Lung (tissue), 12 donors: ENCODE measurements around the gene DDX46. TPM values are rescaled to one million over a fixed set of nuclear protein-coding genes. Genes with fewer than 3 reads are reported as not detected.

Source experiments
- ATAC-seq: fragments of 200-7000 bp; cut with Tn5 transposase; one replicate; pipeline ENCODE4 v1.9.1; 2020; ENCODE audit warnings: moderate number of reproducible peaks; ENCODE audit not compliant: insufficient read depth, low FRiP score
- DNase-seq, 3 donors: peaks; one replicate each; pipeline ENCODE4 v3.0.0-alpha.2; 2013 to 2017
- H3K27ac ChIP-seq, 2 donors: one replicate each; pipeline ENCODE4 v1.5.1; 2013; ENCODE audit warnings: mild to moderate bottlenecking in 2 of 2, moderate library complexity in 2 of 2, control low read depth in 1 of 2, inconsistent platforms in 1 of 2, low read depth in 1 of 2, low read length in 1 of 2
- H3K27me3 ChIP-seq, 3 donors: one replicate each; pipeline ENCODE4 v1.5.1; 2013; ENCODE audit warnings: low read length in 2 of 3; ENCODE audit not compliant: control insufficient read depth in 3 of 3, insufficient read depth in 3 of 3
- H3K36me3 ChIP-seq, 4 donors: one replicate each; pipeline ENCODE4 v1.5.1; 2013; ENCODE audit warnings: low read length in 4 of 4, mild to moderate bottlenecking in 1 of 4, moderate library complexity in 1 of 4; ENCODE audit not compliant: control insufficient read depth in 4 of 4, insufficient read depth in 4 of 4
- H3K4me1 ChIP-seq, 5 donors: one replicate each; pipeline ENCODE4 v1.5.1; 2013; ENCODE audit warnings: low read length in 5 of 5, mild to moderate bottlenecking in 2 of 5, moderate library complexity in 1 of 5; ENCODE audit not compliant: control insufficient read depth in 5 of 5, insufficient read depth in 5 of 5
- H3K4me3 ChIP-seq: one replicate; pipeline ENCODE4 v1.5.1; 2013; ENCODE audit warnings: mild to moderate bottlenecking, control low read depth, moderate library complexity
- H3K9ac ChIP-seq, 2 donors: one replicate each; pipeline ENCODE4 v1.5.1; 2013; ENCODE audit warnings: low read length in 2 of 2, control low read depth in 1 of 2; ENCODE audit not compliant: insufficient read depth in 1 of 2
- H3K9me3 ChIP-seq, 4 donors: one replicate each; pipeline ENCODE4 v1.5.1; 2013; ENCODE audit warnings: low read length in 3 of 4, mild to moderate bottlenecking in 1 of 4, moderate library complexity in 1 of 4; ENCODE audit not compliant: control insufficient read depth in 4 of 4, insufficient read depth in 3 of 4
- CTCF ChIP-seq: IDR thresholded peaks from 2 replicates; pipeline ENCODE4 v1.5.1; 2012; ENCODE audit warnings: mild to moderate bottlenecking; ENCODE audit errors: control extremely low read depth, extremely low read depth
- WGBS, 2 donors: extraction: QIAGEN DNeasy Blood & Tissue Kit; methylation state at CpG; one replicate each; pipeline ENCODE4 v1.1.7; 2013; 5-methylcytosine and 5-hydroxymethylcytosine counted together
- polyA plus RNA-seq, 2 donors: library from polyadenylated mRNA; stranded (reverse); fragments of 200-250 nt; gene quantifications; one replicate each; pipeline ENCODE4 v1.2.1, GENCODE V29; 2013
- total RNA-seq, 2 donors: library from RNA; depleted of rRNA in 1 of 2; stranded (reverse); fragments of >200 nt in 1 of 2; gene quantifications; one replicate each; pipeline ENCODE4 v1.2.1, GENCODE V29; 2014 to 2021
- donor health status: control.
- donor health status: control.
- donor health status: Bipolar disorder and iron deficiency.
- donor health status: healthy.
- donor health status: DM: yes; HTN: yes; CAD: no.

DDX46 gene
- total and polyA plus RNA-seq, 4 donors = 21.8 to 73.8 (median 31.5) TPM

- TF ChIP-seq CTCF = no peak
- no peak overlapping the region for H3K9ac ChIP-seq
- ATAC-seq (no peak), DNase-seq (no peak)
- H3K27ac ChIP-seq = no peak overlapping the region
- 57 to 61% methylated on average over 4 of the region's 4 CpGs for WGBS, 2 donors
- H3K9me3 ChIP-seq = no peaks in the 10 kb centered on the region
- H3K36me3 ChIP-seq = peaks cover 9 to 56% (median 31%) of the 10 kb centered on the region in 4 donors
- H3K4me1 ChIP-seq = no peaks in the 10 kb centered on the region
- H3K27me3 ChIP-seq = no peaks in the 10 kb centered on the region
- no peak overlapping the region for H3K4me3 ChIP-seq
Measured at GRCh38 chr5:134784241-134784920, 25.8 kb downstream of the DDX46 start.

GRCh38 chr5:134784946-134785620 is 26.5 kb downstream of the DDX46 start:
- Histone ChIP-seq H3K4me3 (no peak overlapping the region), H3K27ac (no peak overlapping the region), H3K9me3 (no peaks in the 10 kb centered on the region), H3K4me1 (no peaks in the 10 kb centered on the region), H3K36me3 (peaks cover 9 to 49% (median 29%) of the 10 kb centered on the region in 4 donors), H3K9ac (no peak overlapping the region), H3K27me3 (no peaks in the 10 kb centered on the region)
- 86 to 95% methylated on average over 3 of the region's 3 CpGs for WGBS, 2 donors
- DNase-seq (no peak), ATAC-seq (no peak)
- TF ChIP-seq CTCF = no peak

GRCh38 chr5:134787692-134788091 is 29.1 kb downstream of the DDX46 start:
- Histone ChIP-seq H3K4me1 (no peaks in the 10 kb centered on the region), H3K9me3 (no peaks in the 10 kb centered on the region), H3K27me3 (no peaks in the 10 kb centered on the region), H3K36me3 (peaks cover 7 to 53% (median 28%) of the 10 kb centered on the region in 4 donors), H3K4me3 (no peak overlapping the region), H3K9ac (no peak overlapping the region), H3K27ac (no peak overlapping the region)
- DNase-seq = no peak
- ATAC-seq = no peak
- TF ChIP-seq CTCF = no peak
- WGBS, 2 donors = 92 to 100% methylated on average over 1 of the region's 1 CpG
